Esophagus muscularis mucosa (tissue), 4 donors: ENCODE results near the gene RNF144B. TPM values are rescaled to one million over a fixed set of nuclear protein-coding genes. Genes with fewer than 3 reads are reported as not detected.

Experiments used
- DNase-seq: peaks from one replicate; pipeline ENCODE4 v3.0.0-alpha.2; 2017; ENCODE audit errors: extremely low spot score
- H3K27ac ChIP-seq, 4 donors: fragments of 200-600 bp; sonication (generic); replicated peaks in 1 of 4; 1 replicate in 3 of 4; 2 replicates in 1 of 4; pipeline ENCODE4 v1.5.1; 2016 to 2019; ENCODE audit warnings: mild to moderate bottlenecking in 1 of 4
- H3K27me3 ChIP-seq, 4 donors: fragments of 200-600 bp; sonication (generic); one replicate each; pipeline versions ENCODE4 v1.5.1 to v1.6.0; 2016 to 2019
- H3K36me3 ChIP-seq, 4 donors: fragments of 200-600 bp; sonication (generic); one replicate each; pipeline ENCODE4 v1.5.1; 2016 to 2019
- H3K4me1 ChIP-seq, 4 donors: fragments of 200-600 bp; sonication (generic); one replicate each; pipeline ENCODE4 v1.5.1; 2016 to 2019
- H3K4me3 ChIP-seq, 4 donors: fragments of 200-600 bp; sonication (generic); 1 replicate in 2 of 4; 2 replicates in 2 of 4; pipeline ENCODE4 v1.5.1; 2016 to 2019; ENCODE audit warnings: mild to moderate bottlenecking in 4 of 4, moderate library complexity in 1 of 4
- H3K9me3 ChIP-seq, 4 donors: fragments of 200-600 bp; sonication (generic); 1 replicate in 3 of 4; 2 replicates in 1 of 4; pipeline ENCODE4 v1.5.1; 2016 to 2019
- CTCF ChIP-seq, 3 experiments: fragments of 200-600 bp in 2 of 3; fragments of 450-650 bp in 1 of 3; sonication (generic) in 2 of 3; IDR thresholded peaks; one replicate each; pipeline ENCODE4 v1.5.1; 2017 to 2019; ENCODE audit warnings: antibody characterized with exemption in 3 of 3, mild to moderate bottlenecking in 2 of 3, moderate library complexity in 1 of 3
- EP300 ChIP-seq: sonication (generic); formaldehyde crosslinking; IDR thresholded peaks from one replicate; pipeline ENCODE4 v1.6.1; 2017; ENCODE audit warnings: antibody characterized with exemption
- POLR2A ChIP-seq: fragments of 450-650 bp; IDR thresholded peaks from one replicate; pipeline ENCODE4 v1.6.1; 2017; ENCODE audit warnings: antibody characterized with exemption, moderate library complexity, mild to moderate bottlenecking, low read depth
- POLR2AphosphoS5 ChIP-seq, 2 donors: sonication (generic); formaldehyde crosslinking; IDR thresholded peaks; one replicate each; pipeline ENCODE4 v1.6.1; 2017; ENCODE audit warnings: antibody characterized with exemption in 2 of 2
- WGBS: methylation state at CpG from one replicate; pipeline ENCODE4 v1.1.5; 2018; 5-methylcytosine and 5-hydroxymethylcytosine counted together
- intact Hi-C: fragments of 100-400 bp; cut with DNase I; formaldehyde crosslinking; loops from one replicate; pipeline ENCODE4 v1.15.1; 2023
- total RNA-seq, 4 donors: library from RNA; depleted of rRNA; stranded (reverse); fragments of >200 nt; gene quantifications; one replicate each; pipeline versions ENCODE4 v1.1.0 to v1.2.1, GENCODE V29; 2016

Gene RNF144B
- total RNA-seq, 4 donors from 2014 or later: 6.6 to 20.0 (median 12.1) TPM

DNA sequence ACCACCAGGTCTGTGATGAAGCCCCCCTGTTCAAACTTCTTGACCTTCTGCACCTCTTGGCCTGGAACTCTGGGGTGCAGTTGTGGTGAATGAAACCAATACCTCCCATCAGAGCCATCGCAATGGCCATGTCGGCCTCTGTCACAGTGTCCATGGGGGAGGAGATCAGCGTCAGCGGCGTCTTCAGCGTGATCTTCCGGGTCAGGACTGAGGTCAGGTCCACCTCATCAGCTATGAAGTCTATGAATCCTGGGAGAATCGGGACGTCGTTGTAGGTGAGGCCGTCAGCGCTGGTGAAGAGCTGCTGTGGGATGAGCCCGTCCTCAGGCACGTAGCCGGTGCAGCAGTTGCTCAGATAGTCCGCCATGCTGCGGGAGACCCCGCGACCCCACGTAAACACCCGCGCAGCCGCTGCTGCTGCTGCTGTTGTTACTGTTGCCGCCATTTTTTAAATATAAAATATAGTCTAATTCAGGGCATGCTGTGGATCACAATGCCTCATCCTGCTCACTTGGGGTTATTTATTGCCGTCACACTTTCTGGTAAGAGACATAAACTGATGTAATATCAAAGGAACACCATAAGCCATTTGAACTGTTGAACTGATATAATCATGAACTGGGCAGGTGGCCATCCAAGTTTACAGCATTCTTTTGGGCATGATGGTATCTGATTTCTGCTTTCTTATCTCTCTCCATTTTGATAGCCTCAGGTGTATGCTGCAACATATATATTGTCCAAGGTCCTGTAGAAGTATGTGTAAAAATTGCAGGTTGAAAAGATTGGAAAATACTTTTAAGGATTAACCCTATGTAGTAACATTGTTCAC lies 18.7 kb upstream of the RNF144B start:
- H3K27ac ChIP-seq: no peak overlapping the region
- H3K36me3 ChIP-seq: no peaks in the 10 kb centered on the region
- no peak overlapping the region for H3K4me3 ChIP-seq
- 94% methylated on average over 25 of the region's 25 CpGs for WGBS
- H3K9me3 ChIP-seq: no peaks in the 10 kb centered on the region
- DNase-seq: no peak
- H3K27me3 ChIP-seq: no peaks in the 10 kb centered on the region
- intact Hi-C loops: no loop called here
- TF ChIP-seq EP300 (no peak), POLR2AphosphoS5 (IDR thresholded peaks at IDR 0.05) (no peak), CTCF (IDR thresholded peaks at IDR 0.05) (no peak), POLR2A (no peak)
- no peaks in the 10 kb centered on the region for H3K4me1 ChIP-seq

DNA sequence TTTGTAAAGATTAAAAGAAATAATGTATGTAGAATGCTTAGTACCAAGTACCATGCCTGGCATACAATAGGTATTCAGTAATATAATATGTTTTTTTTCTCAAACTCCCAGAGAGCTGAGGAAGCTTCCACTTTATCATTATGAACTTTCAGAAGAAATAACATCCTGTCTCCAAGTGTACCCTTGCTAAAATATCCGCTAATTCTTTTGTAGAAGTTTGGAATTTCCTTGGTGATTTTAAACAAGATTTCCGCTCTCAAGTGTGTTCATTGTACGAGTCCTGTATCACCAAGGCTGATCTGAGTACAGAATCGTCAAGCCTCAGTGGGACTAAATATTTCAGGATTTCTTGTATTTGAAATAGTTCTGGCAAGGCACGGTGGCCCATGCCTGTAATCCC lies 16.1 kb upstream of the RNF144B start:
- TF ChIP-seq EP300 (no peak), CTCF (IDR thresholded peaks at IDR 0.05) (no peak), POLR2A (no peak), POLR2AphosphoS5 (IDR thresholded peaks at IDR 0.05) (no peak)
- intact Hi-C loops: no loop called here
- Histone ChIP-seq H3K27me3 (no peaks in the 10 kb centered on the region), H3K4me3 (no peak overlapping the region), H3K27ac (no peak overlapping the region), H3K36me3 (no peaks in the 10 kb centered on the region), H3K9me3 (no peaks in the 10 kb centered on the region), H3K4me1 (no peaks in the 10 kb centered on the region)
- DNase-seq: no peak
- 85% methylated on average over 5 of the region's 5 CpGs for WGBS

- Histone ChIP-seq H3K27ac (no peak overlapping the region), H3K36me3 (no peaks in the 10 kb centered on the region), H3K4me3 (no peak overlapping the region), H3K4me1 (no peaks in the 10 kb centered on the region), H3K27me3 (no peaks in the 10 kb centered on the region), H3K9me3 (no peaks in the 10 kb centered on the region)
- intact Hi-C loops: no loop called here
- no peak for DNase-seq
- TF ChIP-seq CTCF (IDR thresholded peaks at IDR 0.05) (no peak), POLR2AphosphoS5 (IDR thresholded peaks at IDR 0.05) (no peak), POLR2A (no peak), EP300 (no peak)
- WGBS: 84% methylated on average over 2 of the region's 2 CpGs
Observed at GRCh38 chr6:18371656-18372055, 15.5 kb upstream of the RNF144B start.

DNA sequence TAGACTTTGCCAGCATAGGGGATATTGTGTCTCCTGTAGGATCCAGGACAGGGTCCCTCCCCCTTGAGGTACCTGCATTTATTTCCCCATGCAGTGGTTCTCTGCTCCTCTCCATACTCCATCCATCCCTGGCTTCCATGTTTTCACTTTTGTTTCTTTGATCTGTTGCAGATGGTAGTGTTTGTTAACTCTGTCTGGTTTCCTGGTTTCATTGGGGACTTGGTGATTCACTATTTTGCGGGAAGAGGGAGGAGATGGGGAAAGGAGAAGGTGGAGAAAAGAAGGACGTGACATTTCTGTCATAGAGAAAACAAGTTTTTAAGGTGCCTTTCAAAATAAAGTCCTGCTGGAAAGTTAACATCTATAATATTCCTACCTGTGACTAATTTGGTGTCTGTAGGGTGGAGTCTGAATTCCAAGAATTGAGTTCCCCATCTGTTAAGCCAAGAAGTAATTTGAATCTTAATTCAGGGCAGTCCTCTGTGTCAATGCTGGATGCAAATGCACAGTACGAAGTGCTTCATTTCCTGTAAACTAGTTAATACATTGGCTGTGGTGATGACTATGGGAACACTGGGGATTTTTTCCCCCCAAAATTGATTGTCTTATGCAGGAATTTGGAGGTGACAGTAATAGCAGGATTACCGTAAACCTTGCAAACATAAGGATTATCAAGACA lies 6.9 kb upstream of the RNF144B start:
- Histone ChIP-seq H3K27me3 (no peaks in the 10 kb centered on the region), H3K4me3 (no peak overlapping the region), H3K4me1 (no peaks in the 10 kb centered on the region), H3K9me3 (no peaks in the 10 kb centered on the region), H3K27ac (no peak overlapping the region), H3K36me3 (no peaks in the 10 kb centered on the region)
- DNase-seq: no peak
- intact Hi-C loops: loop anchor here (10.0 kb wide), 1 partner anchor 55 kb away; no protein-coding TSS in a partner anchor
- WGBS: 73% methylated on average over 4 of the region's 4 CpGs
- TF ChIP-seq POLR2AphosphoS5 (IDR thresholded peaks at IDR 0.05) (no peak), EP300 (no peak), CTCF (IDR thresholded peaks at IDR 0.05) (no peak), POLR2A (no peak)
